ENCODE measurements around the gene NDUFS6.
"Not testable (repeated sequence)": the region's sequence is repeated elsewhere in the genome, so short reads cannot be mapped to it uniquely, and the experiment has no call there.

The NDUFS6 gene

DNA sequence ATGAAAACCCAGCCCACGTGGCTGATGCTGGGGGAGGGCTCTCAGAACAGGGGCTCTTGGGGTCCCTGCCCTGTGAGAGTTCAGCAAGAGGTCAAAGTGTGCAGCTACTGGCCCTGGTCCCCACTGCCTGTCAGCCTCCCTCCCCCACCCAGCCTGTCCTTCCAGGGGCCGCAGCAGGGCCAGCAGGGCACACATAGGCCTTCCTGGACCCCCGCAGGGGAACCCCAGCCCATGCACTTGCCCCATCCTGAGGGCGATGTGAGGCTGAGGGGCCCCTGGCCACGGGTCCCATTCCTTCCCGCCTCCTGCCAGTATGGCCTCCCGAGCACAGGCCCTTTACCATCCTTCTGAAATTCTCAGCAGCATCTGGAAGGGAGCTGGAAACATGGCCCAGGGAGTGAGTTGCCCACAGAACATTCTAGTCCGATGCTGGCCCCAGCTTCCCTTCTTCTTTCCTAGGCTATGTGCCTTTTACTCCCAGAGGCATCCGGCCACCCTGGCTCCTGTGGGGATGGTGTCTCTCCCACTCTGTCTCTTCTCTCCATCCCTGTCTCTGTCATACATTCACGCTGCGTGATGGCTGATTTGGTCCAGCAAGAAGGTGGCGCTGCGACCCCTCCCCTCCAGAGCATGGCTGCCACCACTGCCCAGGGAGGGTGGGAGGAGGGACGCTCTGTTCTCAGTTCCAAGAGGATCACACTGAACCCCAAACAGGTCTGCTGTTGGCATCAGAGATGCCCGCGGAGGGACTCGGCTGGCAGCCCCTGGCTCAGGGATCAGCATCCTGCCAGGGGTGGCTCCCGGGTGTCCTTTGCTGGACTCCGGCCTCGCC lies 21.2 kb upstream of the NDUFS6 start:
- no peak for DNase-seq
- intact Hi-C loops (cut with DNase I) = no loop called here

DNA sequence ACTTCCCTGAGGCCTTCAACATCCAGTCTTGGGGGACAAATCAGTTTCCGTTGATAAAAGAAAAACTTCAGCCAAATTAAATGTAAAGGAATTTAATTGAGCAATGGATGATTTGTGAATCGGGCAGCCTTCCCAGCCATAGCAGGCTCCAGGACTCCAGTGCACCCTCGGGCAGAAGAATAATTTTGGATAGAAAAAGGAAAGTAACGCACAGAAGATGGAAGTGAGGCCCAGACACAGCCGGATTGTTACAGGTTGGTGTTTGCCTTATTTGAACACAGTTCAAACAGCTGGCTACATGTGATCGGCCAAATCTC lies 20.6 kb upstream of the NDUFS6 start:
- intact Hi-C loops (cut with DNase I) = no loop called here
- DNase-seq = no peak

DNA sequence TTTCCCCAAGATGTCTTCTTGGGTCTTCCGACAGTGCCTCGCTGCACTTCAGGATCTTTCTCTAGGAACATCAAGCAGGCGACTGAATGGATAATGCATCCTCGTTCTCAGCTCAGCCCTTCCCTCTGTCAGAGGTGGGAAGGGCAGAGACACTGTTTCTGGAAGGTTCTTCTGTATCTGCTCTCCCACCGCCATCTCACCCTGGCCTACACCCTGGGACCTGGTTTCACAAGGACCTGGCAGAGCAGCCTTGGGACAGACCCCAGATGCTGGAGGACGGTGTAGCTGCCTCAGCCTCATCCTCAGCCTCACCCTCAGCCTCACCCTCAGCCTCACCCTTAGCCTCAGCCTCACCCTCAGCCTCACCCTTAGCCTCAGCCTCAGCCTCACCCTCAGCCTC lies 20.1 kb upstream of the NDUFS6 start:
- no peak for DNase-seq
- intact Hi-C loops (cut with DNase I) = no loop called here

DNA sequence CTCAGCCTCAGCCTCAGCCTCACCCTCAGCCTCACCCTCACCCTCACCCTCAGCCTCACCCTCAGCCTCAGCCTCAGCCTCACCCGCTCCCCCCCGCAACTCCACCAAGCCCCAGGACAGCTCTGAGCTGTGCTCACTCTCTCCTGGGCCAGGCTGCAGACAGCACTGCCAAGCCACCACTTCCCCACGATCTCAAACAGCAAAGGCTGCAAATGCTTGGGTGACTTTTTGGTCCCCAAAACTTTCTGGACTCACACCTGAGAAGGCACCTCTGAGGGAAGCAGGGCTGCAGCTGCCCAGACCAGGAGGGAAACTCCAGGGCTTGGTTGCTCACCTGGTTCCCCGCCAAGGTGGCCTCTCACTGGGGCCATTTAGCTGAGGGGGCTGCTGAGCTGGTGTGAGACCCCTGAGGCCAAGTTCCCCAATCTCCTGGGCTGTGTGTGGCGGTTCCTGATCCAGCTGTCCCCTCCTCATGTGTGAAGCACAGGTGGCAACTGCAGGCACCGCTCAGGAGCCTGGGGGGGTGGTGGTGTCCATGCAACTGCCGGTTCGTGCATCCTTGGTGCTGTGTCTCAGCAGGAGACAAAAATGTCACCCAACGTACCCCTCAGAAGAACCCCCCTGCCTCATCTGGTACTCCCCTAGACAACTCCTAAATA lies 19.4 kb upstream of the NDUFS6 start:
- no peak for DNase-seq
- intact Hi-C loops (cut with DNase I) = no loop called here

DNA sequence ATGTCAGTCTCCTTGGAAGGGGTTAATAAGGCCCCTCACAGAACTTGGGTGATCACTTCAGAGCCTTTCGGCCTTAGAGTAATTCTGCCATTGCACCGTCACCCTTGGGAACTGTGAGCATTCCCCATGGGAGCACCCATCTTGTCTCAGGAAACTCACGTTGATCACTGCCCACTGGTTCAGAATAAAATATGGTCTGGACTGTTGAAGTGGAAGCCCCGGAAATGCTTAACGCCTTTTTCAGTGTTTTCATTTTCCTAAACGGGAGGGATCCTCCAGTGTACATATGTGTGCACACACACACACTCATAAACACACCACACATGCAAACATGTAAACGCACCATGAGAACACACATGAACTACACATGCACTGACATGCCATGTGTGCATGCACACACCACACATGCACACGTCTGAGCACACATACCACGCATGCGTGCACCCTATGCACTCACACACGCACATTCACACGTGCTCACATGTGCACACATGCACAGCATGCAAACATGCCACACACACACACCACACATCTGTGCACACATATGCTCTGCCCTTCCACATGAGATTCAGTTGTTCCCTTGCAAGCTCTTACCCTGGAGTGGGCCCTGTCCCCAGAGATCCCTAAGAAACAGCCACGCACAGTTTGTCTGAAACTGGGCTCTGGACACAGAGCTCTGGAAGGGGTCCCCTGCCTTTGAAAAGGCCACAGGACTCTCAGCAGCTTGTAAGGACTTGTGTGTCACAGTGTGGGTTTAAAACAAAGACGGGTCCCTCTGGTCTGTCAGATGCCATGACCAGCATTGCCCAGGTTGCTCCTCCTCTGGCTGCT lies 18.6 kb upstream of the NDUFS6 start:
- intact Hi-C loops (cut with DNase I) = no loop called here
- DNase-seq = no peak

DNA sequence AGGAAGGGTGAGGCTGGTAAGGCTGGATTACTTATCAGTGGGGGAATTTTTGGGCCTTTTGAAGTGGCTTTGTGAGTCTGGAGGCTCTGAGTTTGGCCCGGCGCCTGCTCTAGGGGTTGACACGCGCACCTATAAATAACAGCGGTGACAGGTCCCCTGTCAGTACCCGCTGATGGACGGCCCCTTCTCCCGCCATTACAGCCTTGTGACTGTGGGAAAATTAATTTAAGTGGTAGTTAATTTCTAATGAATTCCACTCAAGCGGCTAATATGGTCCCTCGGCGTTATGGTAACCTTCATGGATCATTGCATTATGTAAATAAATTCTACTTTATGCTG lies 18.0 kb upstream of the NDUFS6 start:
- intact Hi-C loops (cut with DNase I) = no loop called here

DNA sequence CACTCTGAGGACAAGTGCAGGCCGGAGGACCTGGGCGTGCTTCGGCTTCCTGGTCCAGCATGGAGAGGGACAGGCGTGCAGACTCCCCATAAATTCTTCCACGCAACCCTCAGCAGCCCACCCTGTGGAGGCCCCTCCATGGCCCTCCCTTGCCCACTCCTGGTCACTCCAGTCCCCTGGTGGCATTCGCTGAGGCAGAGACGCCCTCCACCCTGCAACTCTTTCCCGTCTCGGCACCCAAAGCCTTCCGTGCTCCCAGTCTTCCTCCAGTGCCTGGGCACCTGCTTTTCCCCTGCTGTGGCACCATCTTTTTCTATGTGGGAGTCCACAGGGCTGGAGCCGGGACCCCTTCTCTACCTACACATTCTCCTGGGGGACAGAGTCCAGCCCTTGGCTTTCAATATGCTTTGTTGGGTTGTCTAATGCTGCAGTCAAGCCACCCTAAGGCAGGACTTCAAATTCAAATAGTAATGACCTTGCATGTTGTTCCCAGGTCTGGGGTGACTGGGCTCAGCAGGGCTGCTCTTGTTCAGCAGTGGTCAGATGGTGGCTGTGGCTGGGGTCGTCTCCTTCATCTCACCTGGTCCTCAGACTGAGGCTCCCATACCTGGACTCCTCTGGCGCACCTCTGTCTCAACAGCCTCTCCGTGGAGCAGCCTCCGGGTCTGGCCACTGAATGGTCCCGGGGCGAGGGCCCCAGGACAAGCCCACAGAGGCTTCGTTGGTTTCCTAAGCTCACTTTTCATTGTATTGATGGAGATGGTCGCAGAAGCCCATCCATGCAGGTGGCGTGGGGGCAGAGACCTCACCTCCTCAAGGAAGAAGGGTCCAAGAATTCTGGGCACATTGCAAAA lies 16.8 kb upstream of the NDUFS6 start:
- intact Hi-C loops (cut with DNase I) = no loop called here
- no peak for DNase-seq

More for the DNA sequence above, 18.0 kb upstream of the NDUFS6 start:
- DNase-seq = no peak

DNA sequence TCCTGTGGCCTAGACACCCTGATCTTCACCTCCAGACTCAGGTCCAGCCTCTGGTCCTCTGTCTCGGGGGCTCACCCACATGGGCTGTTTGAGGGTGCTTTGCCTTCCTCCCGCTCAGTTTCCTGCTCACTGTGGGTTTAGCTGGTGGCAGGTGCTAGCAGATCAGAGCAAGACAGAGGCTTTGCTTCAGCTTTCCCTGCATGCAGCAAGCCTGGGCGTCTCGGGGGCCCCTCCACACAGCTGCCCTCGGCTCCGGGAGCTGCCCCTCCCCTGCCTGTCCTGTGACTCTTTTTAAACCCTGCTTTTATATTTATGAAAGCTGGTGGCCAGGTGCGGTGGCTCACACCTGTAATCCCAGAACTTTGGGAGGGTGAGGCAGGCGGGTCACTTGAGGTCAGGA lies 16.1 kb upstream of the NDUFS6 start:
- intact Hi-C loops (cut with DNase I) = no loop called here
- DNase-seq = no peak

DNA sequence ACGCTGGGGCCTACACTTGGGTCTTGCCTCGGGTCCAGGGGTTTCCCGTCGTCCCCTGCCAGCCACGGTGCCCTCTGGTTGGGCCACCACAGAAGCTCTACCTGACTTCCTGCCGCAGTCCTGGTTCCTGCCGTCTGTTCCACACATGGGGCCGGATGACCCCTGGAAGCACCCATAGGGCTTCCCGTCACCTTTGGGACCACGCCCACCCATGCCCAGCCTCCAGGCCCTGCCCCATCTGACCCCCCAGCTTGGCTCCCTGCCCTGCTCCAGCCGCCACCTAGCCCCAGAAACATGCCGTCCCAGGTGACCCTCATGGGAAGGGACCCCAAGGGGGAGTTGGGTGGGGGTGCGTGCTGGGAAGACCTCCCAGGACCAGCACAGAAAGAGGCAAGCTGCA lies 15.2 kb upstream of the NDUFS6 start:
- intact Hi-C loops (cut with DNase I) = no loop called here
- DNase-seq = no peak

DNA sequence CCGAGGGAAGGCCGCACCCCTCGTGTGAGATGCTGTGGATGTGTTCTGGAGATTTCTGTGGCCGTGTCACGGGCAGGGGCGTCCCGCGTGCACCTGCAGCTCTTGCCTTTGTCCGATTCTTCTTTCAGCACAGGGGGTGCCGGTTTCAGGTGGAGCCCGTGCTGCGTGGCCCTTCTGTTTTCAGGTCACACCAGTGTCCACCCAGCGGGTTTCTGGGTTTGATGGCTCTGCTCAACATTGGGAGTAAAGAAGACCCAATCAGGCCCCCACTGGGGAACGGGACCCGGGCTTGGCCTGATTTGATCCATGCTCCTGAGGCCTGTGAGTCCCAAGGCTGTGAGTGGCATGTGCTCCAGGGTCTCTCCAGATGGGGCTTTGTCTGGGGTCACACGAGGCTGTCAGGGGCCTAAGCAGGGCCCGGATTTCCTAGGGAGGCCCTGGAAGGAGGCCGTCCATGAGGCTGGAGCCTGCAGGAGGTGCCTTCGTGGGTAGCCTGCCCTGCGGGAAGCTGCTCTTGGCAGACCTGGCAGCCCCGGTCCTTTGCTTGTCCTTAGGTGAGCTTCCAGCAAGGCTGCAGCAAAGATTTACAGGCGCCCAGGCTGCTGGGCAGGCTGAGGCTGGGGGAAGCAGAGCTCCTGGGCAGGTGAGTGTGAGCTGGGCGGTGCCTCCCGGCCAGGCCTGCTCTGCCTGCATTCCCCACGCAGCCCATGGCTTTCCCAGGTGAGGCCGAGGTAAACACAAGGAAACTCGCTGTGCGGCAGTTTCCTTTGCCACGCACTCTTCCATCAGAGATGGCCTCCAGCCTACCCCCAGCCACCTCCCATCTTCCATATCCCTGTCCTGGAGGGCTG lies 14.4 kb upstream of the NDUFS6 start:
- peak in 1 of 42 donors; percentile 8 for DNase-seq
- intact Hi-C loops (cut with DNase I) = no loop called here

DNA sequence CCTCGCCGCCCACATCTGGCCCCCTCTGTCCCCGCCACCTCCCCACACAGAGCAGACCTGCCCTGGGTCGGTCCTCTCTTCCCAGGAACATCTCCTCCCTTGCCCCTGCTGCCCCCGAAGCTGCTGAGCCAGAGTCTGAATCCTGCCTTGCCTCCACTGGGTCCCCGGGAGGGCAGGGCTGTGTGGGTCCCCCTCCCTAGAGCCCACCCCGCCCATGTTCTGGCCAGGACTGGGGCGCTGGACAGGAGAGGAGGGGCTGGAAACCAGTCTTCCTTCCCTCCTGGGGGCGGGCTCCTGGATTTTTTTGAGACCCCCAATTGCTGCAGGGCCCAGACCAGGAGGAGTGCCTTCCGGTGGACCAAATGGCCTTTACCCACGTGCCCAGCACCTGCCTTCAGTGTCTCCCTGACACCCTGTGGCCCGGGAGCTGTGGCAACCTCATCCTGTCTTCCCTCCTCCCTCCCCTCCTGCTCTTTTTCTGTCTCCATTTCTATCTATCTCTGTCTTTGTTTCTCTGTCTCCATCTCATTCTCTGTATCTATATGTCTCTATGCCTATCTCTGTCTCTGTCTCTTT lies 13.6 kb upstream of the NDUFS6 start:
- intact Hi-C loops (cut with DNase I) = no loop called here
- peak in 1 of 42 donors; percentile 11 for DNase-seq

DNA sequence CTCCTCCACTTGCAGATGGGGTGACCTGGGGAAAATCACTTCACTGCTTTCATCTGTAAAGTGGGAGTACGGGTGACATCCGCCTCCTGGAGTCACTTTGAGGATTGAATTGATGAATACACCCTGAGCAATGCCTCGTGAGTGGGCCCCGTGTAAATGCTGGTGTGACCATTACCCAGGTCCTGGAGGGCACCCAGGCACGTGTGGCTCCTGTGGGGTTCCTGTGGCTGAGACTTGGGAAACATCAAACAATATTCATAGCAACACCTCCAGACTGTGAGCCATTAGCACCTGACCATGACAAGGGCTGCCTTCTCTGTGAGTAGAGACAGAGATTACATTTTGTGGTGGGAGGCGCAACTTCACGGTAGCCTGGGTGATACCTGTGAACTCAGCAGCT lies 13.0 kb upstream of the NDUFS6 start:
- peak in 2 of 42 donors; percentile 4 to 19 for DNase-seq
- intact Hi-C loops (cut with DNase I) = no loop called here

DNA sequence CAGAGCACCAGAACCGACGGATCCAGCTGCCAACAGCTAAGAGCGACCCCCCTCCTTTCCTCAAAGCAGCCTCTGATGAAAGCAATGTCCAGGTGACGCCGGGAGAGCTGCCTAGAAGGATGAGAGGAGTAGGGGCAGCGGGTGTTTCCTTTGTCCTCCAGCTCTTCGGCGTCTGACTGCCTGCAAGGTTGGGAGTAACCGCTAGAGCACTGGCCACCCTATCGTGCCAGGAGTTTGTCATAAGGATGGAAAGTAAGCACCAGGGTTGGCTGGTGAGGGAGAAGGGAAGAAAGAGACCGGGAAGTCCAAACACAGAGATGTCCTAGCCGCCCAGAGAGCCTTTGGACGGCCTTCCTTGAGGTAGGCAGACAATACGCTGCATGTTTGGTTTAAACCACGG lies 12.4 kb upstream of the NDUFS6 start:
- intact Hi-C loops (cut with DNase I) = no loop called here
- DNase-seq = peak in 1 of 42 donors; percentile 24

DNA sequence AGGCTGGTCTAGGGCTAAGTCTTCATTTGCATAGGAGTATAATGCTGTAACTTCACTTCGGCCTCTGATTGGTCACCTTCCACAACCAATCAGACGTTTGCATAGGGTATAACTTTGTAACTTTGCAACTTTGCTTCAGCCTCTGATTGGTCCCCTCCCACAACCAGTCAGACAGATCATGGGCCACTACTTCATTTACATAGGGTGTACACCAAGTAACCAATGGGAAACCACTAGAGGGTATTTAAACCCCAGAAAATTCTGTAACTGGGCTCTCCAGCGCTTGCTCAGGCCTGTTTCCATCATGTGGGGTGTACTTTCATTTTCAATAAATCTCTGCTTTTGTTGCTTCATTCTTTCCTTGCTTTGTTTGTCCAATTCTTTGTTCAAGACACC lies 11.8 kb upstream of the NDUFS6 start:
- intact Hi-C loops (cut with DNase I) = not testable (repeated sequence)
- DNase-seq = peak in 1 of 42 donors; percentile 2

DNA sequence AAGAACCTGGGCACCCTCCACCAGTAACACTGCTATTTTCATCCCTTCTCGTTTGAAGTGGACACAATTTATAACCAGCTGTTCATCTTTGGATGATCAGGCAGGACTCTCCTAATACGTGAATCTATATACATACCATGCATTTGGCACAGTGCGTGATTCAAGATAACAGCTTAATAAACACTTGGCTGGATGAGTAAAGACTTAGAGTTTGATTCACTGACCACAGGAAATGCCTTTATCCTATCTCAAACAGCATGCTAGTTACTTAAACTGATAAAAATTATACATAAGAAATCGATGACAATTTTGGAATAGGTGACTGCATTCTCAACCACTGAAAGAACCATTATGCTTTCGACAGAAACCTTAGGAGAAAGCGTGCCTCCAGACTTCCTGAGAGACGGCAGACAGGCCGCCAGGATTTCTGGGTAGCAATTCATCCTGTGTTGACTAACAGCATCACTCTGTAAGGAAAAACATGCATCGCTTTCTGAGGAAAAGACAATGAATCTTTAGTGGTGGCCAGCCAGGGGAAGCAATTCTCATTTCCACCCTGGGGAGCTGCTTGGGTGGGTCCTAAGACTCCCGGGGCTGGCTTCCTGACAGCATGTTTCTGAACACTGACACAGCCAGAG lies 11.3 kb upstream of the NDUFS6 start:
- intact Hi-C loops (cut with DNase I) = no loop called here
- peak in 3 of 42 donors; percentile 8 to 13 (median 10) for DNase-seq

DNA sequence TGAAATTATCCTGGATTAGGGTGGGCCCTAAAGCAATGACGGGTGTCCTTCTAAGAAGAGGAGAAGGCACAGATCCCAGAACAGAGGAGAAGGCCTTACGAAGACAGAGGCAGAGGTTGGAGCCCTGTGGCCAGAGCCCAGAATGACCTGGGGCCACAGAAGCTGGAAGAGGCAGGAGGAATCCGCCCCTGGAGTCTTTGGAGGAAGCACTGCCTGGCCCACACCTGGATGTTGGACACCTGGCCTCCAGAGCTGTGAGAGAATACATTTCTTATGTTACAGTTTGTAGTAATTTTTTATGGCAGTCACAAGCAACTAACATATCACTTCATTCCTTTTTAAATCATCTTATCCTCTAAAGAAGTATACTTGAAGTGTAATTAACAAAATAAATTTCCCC lies 10.0 kb upstream of the NDUFS6 start:
- intact Hi-C loops (cut with DNase I) = no loop called here
- DNase-seq = no peak

DNA sequence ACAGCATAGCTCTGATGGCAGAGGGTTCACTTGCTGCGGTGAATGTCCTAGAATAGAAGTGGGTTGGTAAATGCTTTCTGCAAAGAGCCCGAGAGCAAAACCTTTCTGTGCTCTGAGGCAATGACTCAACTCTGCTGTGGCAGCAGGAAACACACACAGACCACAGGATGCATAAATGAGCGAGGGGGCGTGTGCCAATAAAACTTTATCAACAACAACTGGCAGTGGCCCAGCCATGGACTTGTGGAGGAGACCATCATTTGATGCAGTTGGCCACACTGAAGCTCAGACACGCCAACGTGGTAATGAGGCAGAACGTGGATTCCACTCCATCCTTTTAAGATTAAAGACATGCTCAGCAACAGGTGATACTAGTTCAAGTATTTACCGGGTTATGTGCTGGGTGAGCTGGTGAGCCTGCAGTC lies 8.4 kb upstream of the NDUFS6 start:
- DNase-seq = peak in 1 of 42 donors; percentile 1
- intact Hi-C loops (cut with DNase I) = no loop called here
